Measurements from ENCODE around the gene FGFRL1. TPM values are rescaled to one million over a fixed set of nuclear protein-coding genes. Genes with fewer than 3 reads are reported as not detected.

FGFRL1 gene
- polyA plus RNA-seq, 2 of the 4 experiments (the other 2 are of a cell fraction), result 4.7 to 11.2 TPM

GRCh38 chr4:1060621-1061020 lies 49.2 kb downstream of the FGFRL1 start:
- no peak for DNase-seq (ENCODE audit: low read depth in 1 of 2, low spot score in 1 of 2)
- Histone ChIP-seq H3K27ac (no peak overlapping the region), H3K4me2 (no peak overlapping the region), H3K9me3 (no peaks in the 10 kb centered on the region), H3K4me1 (no peaks in the 10 kb centered on the region), H3K4me3 (no peak overlapping the region)
- no peak for TF ChIP-seq NPAS2 (CRISPR knock-in tag; IDR thresholded peaks at IDR 0.05; ENCODE audit: borderline replicate concordance)
- TF ChIP-seq HOXB5 (CRISPR knock-in tag; IDR thresholded peaks at IDR 0.05), result no peak
- TF ChIP-seq KDM5A (IDR thresholded peaks at IDR 0.05), result no peak
- FAIRE-seq, result no peak
- ATAC-seq, result no peak
- ChIA-PET CTCF (interaction anchor here (0.7 kb wide), 1 partner anchor 70 kb away, joined by 3 read pairs; no protein-coding TSS in a partner anchor), POLR2A (no interaction called here)
- WGBS (ENCODE audit: missing lambda C conversion rate), result 92% methylated on average over 9 of the region's 9 CpGs

- POLR2A ChIA-PET, result no interaction called here
- WGBS (ENCODE audit: missing lambda C conversion rate), result 82% methylated on average over 8 of the region's 14 CpGs
Observed at GRCh38 chr4:1061056-1061700, 49.8 kb downstream of the FGFRL1 start.

More at GRCh38 chr4:1061056-1061700, 49.8 kb downstream of the FGFRL1 start:
- CTCF ChIA-PET, result no interaction called here
- Histone ChIP-seq H3K4me3 (no peak overlapping the region), H3K27ac (no peak overlapping the region), H3K9me3 (no peaks in the 10 kb centered on the region), H3K4me2 (no peak overlapping the region), H3K4me1 (no peaks in the 10 kb centered on the region)
- TF ChIP-seq CEBPB (IDR thresholded peaks at IDR 0.05), result no peak
- TF ChIP-seq ESRRA (IDR thresholded peaks at IDR 0.05; ENCODE audit: borderline replicate concordance, low read length), result no peak
- TF ChIP-seq ELK1 (IDR thresholded peaks at IDR 0.05; ENCODE audit: low read depth, low read length), result no peak
- no peak for TF ChIP-seq PHF8 (IDR thresholded peaks at IDR 0.05; ENCODE audit: borderline replicate concordance, low read depth)
- no peak for TF ChIP-seq ATOH8 (CRISPR knock-in tag; IDR thresholded peaks at IDR 0.05; ENCODE audit: low read depth)
- TF ChIP-seq RFX5 (IDR thresholded peaks at IDR 0.05), result no peak
- no peak for TF ChIP-seq SMC3 (IDR thresholded peaks at IDR 0.05)
- no peak for TF ChIP-seq CHD2 (IDR thresholded peaks at IDR 0.05; ENCODE audit: low read length, partially characterized antibody)
- no peak for TF ChIP-seq REST (IDR thresholded peaks at IDR 0.05)
- TF ChIP-seq TP53 (CRISPR knock-in tag; IDR thresholded peaks at IDR 0.05), result no peak
- TF ChIP-seq CBX8 (IDR thresholded peaks at IDR 0.05), result no peak
- TF ChIP-seq BCL3 (IDR thresholded peaks at IDR 0.05), result no peak
- no peak for TF ChIP-seq EHF (CRISPR knock-in tag; IDR thresholded peaks at IDR 0.05)
- no peak for TF ChIP-seq E2F6 (IDR thresholded peaks at IDR 0.05; ENCODE audit: borderline replicate concordance, low read depth)
- no peak for TF ChIP-seq RAD21 (conservative IDR thresholded peaks at IDR 0.05 in 1 of 2, IDR thresholded peaks at IDR 0.05 in 1 of 2)
- no peak for DNase-seq (ENCODE audit: low read depth in 1 of 2, low spot score in 1 of 2)
- FAIRE-seq, result no peak
- ATAC-seq, result no peak
